Kidney (tissue), 22 donors: ENCODE results near the gene SNAI3. TPM values are rescaled to one million over a fixed set of nuclear protein-coding genes. Genes with fewer than 3 reads are reported as not detected.

Experiments
- DNase-seq, 5 donors: peaks; one replicate each; pipeline ENCODE4 v3.0.0-alpha.2; 2013 to 2020
- FAIRE-seq: peaks from 2 replicates; lab custom pipeline; 2012; peaks lifted over from hg19 to GRCh38; lab: Jason Lieb, UNC
- H3K27ac ChIP-seq, 2 donors: one replicate each; pipeline ENCODE4 v1.7.0; 2013; ENCODE audit warnings: low read depth in 2 of 2, low read length in 2 of 2, inconsistent platforms in 1 of 2
- H3K27me3 ChIP-seq: one replicate; pipeline ENCODE4 v1.7.1; 2013; ENCODE audit warnings: low read length, inconsistent platforms; ENCODE audit not compliant: control insufficient read depth, insufficient read depth
- H3K36me3 ChIP-seq, 3 donors: one replicate each; pipeline versions ENCODE4 v1.7.0 to v1.7.1; 2013; ENCODE audit warnings: low read length in 3 of 3, control low read depth in 1 of 3, inconsistent platforms in 1 of 3; ENCODE audit not compliant: insufficient read depth in 3 of 3, control insufficient read depth in 2 of 3
- H3K4me1 ChIP-seq, 3 donors: one replicate each; pipeline versions ENCODE4 v1.7.0 to v1.7.1; 2013; ENCODE audit warnings: low read length in 3 of 3, inconsistent platforms in 1 of 3, low read depth in 1 of 3; ENCODE audit not compliant: control insufficient read depth in 2 of 3, insufficient read depth in 2 of 3
- H3K4me3 ChIP-seq, 3 donors: one replicate each; pipeline versions ENCODE4 v1.7.0 to v1.8.1; 2013; ENCODE audit warnings: low read length in 3 of 3, control low read depth in 1 of 3, inconsistent platforms in 1 of 3
- H3K9ac ChIP-seq, 3 donors: one replicate each; pipeline versions ENCODE4 v1.7.0 to v1.7.1; 2013; ENCODE audit warnings: low read length in 3 of 3, control low read depth in 1 of 3, inconsistent platforms in 1 of 3
- H3K9me3 ChIP-seq, 3 donors: one replicate each; pipeline versions ENCODE4 v1.7.0 to v1.7.1; 2013; ENCODE audit warnings: low read length in 3 of 3, control low read depth in 1 of 3, inconsistent platforms in 1 of 3; ENCODE audit not compliant: control insufficient read depth in 2 of 3, insufficient read depth in 1 of 3
- CTCF ChIP-seq: IDR thresholded peaks from 3 replicates; pipeline ENCODE4 v1.5.1; 2012; ENCODE audit warnings: mild to moderate bottlenecking, moderate library complexity, borderline replicate concordance; ENCODE audit not compliant: insufficient read depth; ENCODE audit errors: extremely low read depth
- intact Hi-C: fragments of 100-400 bp; cut with DNase I; formaldehyde crosslinking; loops from one replicate; pipeline ENCODE4 v1.11.1; 2022
- long read RNA-seq, 10 donors: library from polyadenylated mRNA in 1 of 10; unstranded in 1 of 10; transcript quantifications; one replicate each; pipeline ENCODE4 v2.0.0 and lab custom pipeline, GENCODE V29; 2021 to 2026
- polyA plus RNA-seq: library from polyadenylated mRNA; stranded (reverse); fragments of 350-450 nt; fragmentation: Illumina TruSeq; extraction: RNeasy Lipid Tissue Mini Kit (QIAGEN cat#74804); gene quantifications from one replicate; pipeline ENCODE4 v1.2.3, GENCODE V29; 2014; ENCODE audit warnings: low read depth, low replicate concordance; ENCODE audit not compliant: insufficient read depth
- total RNA-seq: library from RNA; stranded (reverse); fragmentation: NEBNext Ultra II Directional; extraction: Animal tissue kit (Norgen Biotek cat#: 25700); gene quantifications from one replicate; pipeline ENCODE4 v1.2.1, GENCODE V29; 2021
- donor health status: control.
- donor health status: control.
- donor health status: control.
- donor health status: control.
- donor health status: control.
- donor health status: DM: yes; HTN: yes; CAD: no.
- donor health status: Normal renal cell carcinoma (clear cell type).

Gene SNAI3
- total RNA-seq (2.3 TPM), polyA plus RNA-seq (0.75 TPM)
- long read RNA-seq, donor 1 = 0 reads
- long read RNA-seq, donor 2 = 0 reads
- long read RNA-seq, donor 3, partial matches to known transcripts = 0 of 1 reads
- long read RNA-seq, donor 3, other reads (novel, unspliced or antisense) = 0 of 1 reads
- long read RNA-seq, donor 4 = 0 reads
- long read RNA-seq, donor 5 = 0 reads
- long read RNA-seq, donor 6, partial matches to known transcripts = 0 of 1 reads
- long read RNA-seq, donor 6, other reads (novel, unspliced or antisense) = 0 of 1 reads
- long read RNA-seq, donor 7, partial matches to known transcripts = 1 of 3 reads
- long read RNA-seq, donor 7, other reads (novel, unspliced or antisense) = 2 of 3 reads
- long read RNA-seq, donor 8, partial matches to known transcripts = 0 of 2 reads
- long read RNA-seq, donor 8, other reads (novel, unspliced or antisense) = 0 of 2 reads
- long read RNA-seq, donor 9 = 0 reads
- long read RNA-seq, donor 10, partial matches to known transcripts = 0 of 1 reads
- long read RNA-seq, donor 10, other reads (novel, unspliced or antisense) = 0 of 1 reads

GRCh38 chr16:88686439-88687253 is at the start of gene SNAI3:
Gene SNAI3, minus strand, starts transcription at chr16:88686507. Its CDS starts 101 bp downstream, at chr16:88686406.
- Histone ChIP-seq H3K9me3 (no peaks in the 10 kb centered on the region), H3K4me3 (peak within 1 kb of the TSS in 2 of 3 donors; percentile 10 to 58), H3K27ac (no peak within 1 kb of the TSS), H3K27me3 (peaks cover 10% of the 10 kb centered on the region), H3K9ac (peak within 1 kb of the TSS in 1 of 3 donors; percentile 40), H3K4me1 (peaks cover 0 to 4% (median 0%) of the 10 kb centered on the region in 3 donors), H3K36me3 (no peaks in the 10 kb centered on the region)
- TF ChIP-seq CTCF = no peak
- intact Hi-C loops = no loop called here
- DNase-seq (peak; percentile 86 to 94 (median 91)), FAIRE-seq (no peak)

- TF ChIP-seq CTCF = no peak
- no peak overlapping the region for H3K27ac ChIP-seq
- H3K4me3 ChIP-seq = no peak overlapping the region
- peaks cover 0 to 7% (median 0%) of the 10 kb centered on the region in 3 donors for H3K4me1 ChIP-seq
- peaks cover 0 to 16% (median 16%) of the 10 kb centered on the region in 3 donors for H3K36me3 ChIP-seq
- H3K9ac ChIP-seq = no peak overlapping the region
- FAIRE-seq (no peak), DNase-seq (no peak)
- intact Hi-C loops = loop anchor here (5.0 kb wide), 1 partner anchor 46 kb away; no protein-coding TSS in a partner anchor
- H3K9me3 ChIP-seq = no peaks in the 10 kb centered on the region
- H3K27me3 ChIP-seq = no peaks in the 10 kb centered on the region
Observed at GRCh38 chr16:88736088-88736487, 49.8 kb upstream of the SNAI3 start.

- H3K4me3 ChIP-seq = no peak overlapping the region
- FAIRE-seq (no peak), DNase-seq (no peak)
- H3K27ac ChIP-seq = no peak overlapping the region
- TF ChIP-seq CTCF = no peak
- H3K9me3 ChIP-seq = no peaks in the 10 kb centered on the region
- H3K9ac ChIP-seq = no peak overlapping the region
- intact Hi-C loops = loop anchor here (5.0 kb wide), 1 partner anchor 47 kb away; no protein-coding TSS in a partner anchor
- peaks cover 0 to 19% (median 18%) of the 10 kb centered on the region in 3 donors for H3K36me3 ChIP-seq
- H3K27me3 ChIP-seq = no peaks in the 10 kb centered on the region
- H3K4me1 ChIP-seq = peaks cover 0 to 7% (median 0%) of the 10 kb centered on the region in 3 donors
Observed at GRCh38 chr16:88735616-88736015, 49.3 kb upstream of the SNAI3 start.
